ENCODE results near the gene OR52E5.

GRCh38 chr11:5851002-5851401, 42.0 kb upstream of the OR52E5 start:
- TF ChIP-seq CTCF (IDR thresholded peaks at IDR 0.05; ENCODE audit: borderline replicate concordance, extremely low read depth, low read length, poor library complexity, severe bottlenecking) (no peak), EZH2 (IDR thresholded peaks at IDR 0.05; ENCODE audit: borderline replicate concordance, low read depth, low read length, severe bottlenecking) (no peak)

All from DND-41 (cell line).